Liver (tissue), 9 donors: ENCODE results near the gene UMPS. TPM values are rescaled to one million over a fixed set of nuclear protein-coding genes. Genes with fewer than 3 reads are reported as not detected.

ENCODE experiments used
- DNase-seq: peaks from one replicate; pipeline ENCODE4 v3.0.0-alpha.2; 2017; ENCODE audit warnings: low spot score
- H3K27ac ChIP-seq, 2 donors: one replicate each; pipeline ENCODE4 v1.7.0; 2013; ENCODE audit warnings: inconsistent platforms in 2 of 2, low read length in 2 of 2, control low read depth in 1 of 2, low read depth in 1 of 2, mild to moderate bottlenecking in 1 of 2
- H3K27me3 ChIP-seq, 4 donors: one replicate each; pipeline versions ENCODE4 v1.6.1 to v1.7.0; 2013; ENCODE audit warnings: low read length in 3 of 4, inconsistent platforms in 1 of 4, mild to moderate bottlenecking in 1 of 4, moderate library complexity in 1 of 4; ENCODE audit not compliant: control insufficient read depth in 4 of 4, insufficient read depth in 4 of 4
- H3K36me3 ChIP-seq, 4 donors: one replicate each; pipeline versions ENCODE4 v1.6.1 to v1.7.0; 2013; ENCODE audit warnings: low read length in 3 of 4, mild to moderate bottlenecking in 3 of 4, low read depth in 1 of 4, moderate library complexity in 1 of 4; ENCODE audit not compliant: control insufficient read depth in 4 of 4, insufficient read depth in 3 of 4
- H3K4me1 ChIP-seq, 4 donors: one replicate each; pipeline versions ENCODE4 v1.6.1 to v1.7.0; 2013; ENCODE audit warnings: low read length in 3 of 4, mild to moderate bottlenecking in 3 of 4, moderate library complexity in 1 of 4; ENCODE audit not compliant: control insufficient read depth in 4 of 4, insufficient read depth in 4 of 4
- H3K4me3 ChIP-seq, 3 donors: one replicate each; pipeline versions ENCODE4 v1.6.1 to v1.7.0; 2013; ENCODE audit warnings: low read length in 3 of 3, control low read depth in 1 of 3, low read depth in 1 of 3, mild to moderate bottlenecking in 1 of 3
- H3K9ac ChIP-seq, 2 donors: one replicate each; pipeline ENCODE4 v1.7.0; 2013; ENCODE audit warnings: low read length in 2 of 2, mild to moderate bottlenecking in 2 of 2, moderate library complexity in 2 of 2, control low read depth in 1 of 2, low read depth in 1 of 2
- H3K9me3 ChIP-seq, 4 donors: one replicate each; pipeline versions ENCODE4 v1.6.1 to v1.7.0; 2013; ENCODE audit warnings: low read length in 3 of 4; ENCODE audit not compliant: control insufficient read depth in 4 of 4
- FOXA1 ChIP-seq: IDR thresholded peaks from 2 replicates; pipeline ENCODE4 v1.6.1; 2016; ENCODE audit warnings: antibody characterized with exemption
- FOXA2 ChIP-seq: IDR thresholded peaks from 2 replicates; pipeline ENCODE4 v1.6.1; 2016; ENCODE audit warnings: antibody characterized with exemption
- JUND ChIP-seq, 2 donors: IDR thresholded peaks; 2 replicates each; pipeline ENCODE4 v1.6.1; 2016; ENCODE audit warnings: antibody characterized with exemption in 2 of 2
- NR2F2 ChIP-seq: IDR thresholded peaks from 2 replicates; pipeline ENCODE4 v1.6.1; 2016; ENCODE audit warnings: antibody characterized with exemption
- RAD21 ChIP-seq, 2 donors: IDR thresholded peaks; 2 replicates each; pipeline ENCODE4 v1.6.1; 2016; ENCODE audit warnings: antibody characterized with exemption in 2 of 2, mild to moderate bottlenecking in 2 of 2
- SP1 ChIP-seq: IDR thresholded peaks from 2 replicates; pipeline ENCODE4 v1.6.1; 2018; ENCODE audit warnings: antibody characterized with exemption, mild to moderate bottlenecking
- TAF1 ChIP-seq: conservative IDR thresholded peaks from 2 replicates; pipeline ENCODE4 v1.6.1; 2016; ENCODE audit warnings: antibody characterized with exemption, mild to moderate bottlenecking
- WGBS: extraction: QIAGEN DNeasy Blood & Tissue Kit; methylation state at CpG from one replicate; pipeline ENCODE4 v1.1.7; 2013; 5-methylcytosine and 5-hydroxymethylcytosine counted together
- polyA plus RNA-seq, 2 donors: library from polyadenylated mRNA; stranded (reverse) in 1 of 2; unstranded in 1 of 2; fragments of 200-250 nt in 1 of 2; fragments of >200 nt in 1 of 2; fragmentation: Nextera tagmentation in 1 of 2; extraction: Ambion mirVana in 1 of 2; gene quantifications; one replicate each; pipeline versions ENCODE4 v1.2.1 to v1.2.3, GENCODE V29; 2013 to 2015
- total RNA-seq, 2 donors: library from RNA; depleted of rRNA; stranded (reverse); fragments of >200 nt; gene quantifications; one replicate each; pipeline ENCODE4 v1.2.3, GENCODE V29; 2014
- TF ChIP-seq, protein P1 (sequence below): IDR thresholded peaks from 2 replicates; pipeline ENCODE4 v1.6.1; 2016; ENCODE audit warnings: antibody characterized with exemption
- TF ChIP-seq, protein P2 (sequence below): fragments of 150-350 bp; IDR thresholded peaks from 2 replicates; pipeline ENCODE4 v1.5.1; 2017; ENCODE audit warnings: improper control_type of control experiment, low read depth, low read length; ENCODE audit not compliant: missing input control
- TF ChIP-seq, protein P3 (sequence below): IDR thresholded peaks from 2 replicates; pipeline ENCODE4 v1.6.1; 2016; ENCODE audit warnings: antibody characterized with exemption
- TF ChIP-seq, protein P4 (sequence below): IDR thresholded peaks from 2 replicates; pipeline ENCODE4 v1.6.1; 2016; ENCODE audit warnings: antibody characterized with exemption, mild to moderate bottlenecking
- TF ChIP-seq, protein P5 (sequence below): IDR thresholded peaks from 2 replicates; pipeline ENCODE4 v1.6.1; 2016; ENCODE audit warnings: antibody characterized with exemption
- donor health status: healthy.
- donor health status: healthy.
- donor health status: healthy.
- donor health status: healthy.
- donor health status: healthy.

UMPS gene
- total and polyA plus RNA-seq, 4 donors: 21.3 to 39.4 (median 26.0) TPM

DNA sequence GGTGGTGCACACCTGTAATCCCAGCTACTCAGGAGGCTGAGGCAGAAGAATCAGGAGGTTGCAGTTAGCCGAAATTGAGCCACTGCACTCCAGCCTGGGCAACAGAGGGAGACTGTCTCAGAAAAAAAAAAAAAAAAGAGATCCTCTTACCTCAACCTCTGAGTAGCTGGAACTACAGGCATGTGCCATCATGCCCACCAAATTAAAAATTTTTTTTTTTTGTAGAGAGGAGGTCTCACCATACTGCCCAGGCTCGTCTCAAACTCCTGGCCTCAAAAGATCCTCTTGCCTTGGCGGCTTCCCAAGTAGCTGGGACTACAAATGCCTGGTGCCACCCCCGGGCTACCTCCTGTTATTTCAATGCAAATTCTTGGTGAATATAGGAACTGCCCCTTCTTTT, 1.5 kb downstream of the UMPS start:
- no peak for DNase-seq
- Histone ChIP-seq H3K4me3 (no peak overlapping the region), H3K9ac (no peak overlapping the region), H3K27me3 (no peaks in the 10 kb centered on the region), H3K4me1 (peaks cover 5 to 26% (median 17%) of the 10 kb centered on the region in 4 donors), H3K36me3 (peaks cover 0 to 10% (median 6%) of the 10 kb centered on the region in 4 donors), H3K9me3 (no peaks in the 10 kb centered on the region), H3K27ac (no peak overlapping the region)
- WGBS: 89% methylated on average over 4 of the region's 4 CpGs
- no peak for TF ChIP-seq NR2F2

DNA sequence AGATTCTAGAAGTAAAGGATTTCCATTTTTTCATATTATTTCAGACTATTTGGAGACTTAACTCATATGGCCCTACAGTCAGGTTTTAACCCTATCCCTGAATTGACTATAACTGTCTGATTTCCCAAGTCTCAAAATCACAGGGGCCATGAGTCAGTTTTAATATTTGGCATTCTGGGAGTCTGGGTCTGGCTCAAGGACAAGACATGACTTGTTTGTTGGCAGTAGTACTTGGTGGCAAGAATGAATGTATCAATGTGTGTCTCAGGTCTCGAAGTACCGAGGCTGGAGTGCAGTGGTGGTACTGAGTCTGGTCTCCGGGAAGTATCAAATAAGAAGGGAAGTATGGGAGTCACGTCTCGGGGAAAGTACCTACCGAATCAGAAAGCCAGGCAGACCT, 10.8 kb downstream of the UMPS start:
- Histone ChIP-seq H3K4me1 (no peaks in the 10 kb centered on the region), H3K9ac (no peak overlapping the region), H3K27me3 (no peaks in the 10 kb centered on the region), H3K27ac (no peak overlapping the region), H3K9me3 (no peaks in the 10 kb centered on the region), H3K4me3 (no peak overlapping the region), H3K36me3 (peaks cover 14 to 77% (median 61%) of the 10 kb centered on the region in 4 donors)
- no peak for DNase-seq
- TF ChIP-seq, protein P1, sequence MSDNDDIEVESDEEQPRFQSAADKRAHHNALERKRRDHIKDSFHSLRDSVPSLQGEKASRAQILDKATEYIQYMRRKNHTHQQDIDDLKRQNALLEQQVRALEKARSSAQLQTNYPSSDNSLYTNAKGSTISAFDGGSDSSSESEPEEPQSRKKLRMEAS: no peak
- TF ChIP-seq, protein P2, sequence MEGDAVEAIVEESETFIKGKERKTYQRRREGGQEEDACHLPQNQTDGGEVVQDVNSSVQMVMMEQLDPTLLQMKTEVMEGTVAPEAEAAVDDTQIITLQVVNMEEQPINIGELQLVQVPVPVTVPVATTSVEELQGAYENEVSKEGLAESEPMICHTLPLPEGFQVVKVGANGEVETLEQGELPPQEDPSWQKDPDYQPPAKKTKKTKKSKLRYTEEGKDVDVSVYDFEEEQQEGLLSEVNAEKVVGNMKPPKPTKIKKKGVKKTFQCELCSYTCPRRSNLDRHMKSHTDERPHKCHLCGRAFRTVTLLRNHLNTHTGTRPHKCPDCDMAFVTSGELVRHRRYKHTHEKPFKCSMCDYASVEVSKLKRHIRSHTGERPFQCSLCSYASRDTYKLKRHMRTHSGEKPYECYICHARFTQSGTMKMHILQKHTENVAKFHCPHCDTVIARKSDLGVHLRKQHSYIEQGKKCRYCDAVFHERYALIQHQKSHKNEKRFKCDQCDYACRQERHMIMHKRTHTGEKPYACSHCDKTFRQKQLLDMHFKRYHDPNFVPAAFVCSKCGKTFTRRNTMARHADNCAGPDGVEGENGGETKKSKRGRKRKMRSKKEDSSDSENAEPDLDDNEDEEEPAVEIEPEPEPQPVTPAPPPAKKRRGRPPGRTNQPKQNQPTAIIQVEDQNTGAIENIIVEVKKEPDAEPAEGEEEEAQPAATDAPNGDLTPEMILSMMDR: no peak
- TF ChIP-seq, protein P3, sequence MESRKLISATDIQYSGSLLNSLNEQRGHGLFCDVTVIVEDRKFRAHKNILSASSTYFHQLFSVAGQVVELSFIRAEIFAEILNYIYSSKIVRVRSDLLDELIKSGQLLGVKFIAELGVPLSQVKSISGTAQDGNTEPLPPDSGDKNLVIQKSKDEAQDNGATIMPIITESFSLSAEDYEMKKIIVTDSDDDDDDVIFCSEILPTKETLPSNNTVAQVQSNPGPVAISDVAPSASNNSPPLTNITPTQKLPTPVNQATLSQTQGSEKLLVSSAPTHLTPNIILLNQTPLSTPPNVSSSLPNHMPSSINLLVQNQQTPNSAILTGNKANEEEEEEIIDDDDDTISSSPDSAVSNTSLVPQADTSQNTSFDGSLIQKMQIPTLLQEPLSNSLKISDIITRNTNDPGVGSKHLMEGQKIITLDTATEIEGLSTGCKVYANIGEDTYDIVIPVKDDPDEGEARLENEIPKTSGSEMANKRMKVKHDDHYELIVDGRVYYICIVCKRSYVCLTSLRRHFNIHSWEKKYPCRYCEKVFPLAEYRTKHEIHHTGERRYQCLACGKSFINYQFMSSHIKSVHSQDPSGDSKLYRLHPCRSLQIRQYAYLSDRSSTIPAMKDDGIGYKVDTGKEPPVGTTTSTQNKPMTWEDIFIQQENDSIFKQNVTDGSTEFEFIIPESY: no peak
- TF ChIP-seq RAD21 (IDR thresholded peaks at IDR 0.05) (no peak), JUND (IDR thresholded peaks at IDR 0.05) (no peak), NR2F2 (no peak), TAF1 (no peak), SP1 (no peak)
- TF ChIP-seq, protein P4, sequence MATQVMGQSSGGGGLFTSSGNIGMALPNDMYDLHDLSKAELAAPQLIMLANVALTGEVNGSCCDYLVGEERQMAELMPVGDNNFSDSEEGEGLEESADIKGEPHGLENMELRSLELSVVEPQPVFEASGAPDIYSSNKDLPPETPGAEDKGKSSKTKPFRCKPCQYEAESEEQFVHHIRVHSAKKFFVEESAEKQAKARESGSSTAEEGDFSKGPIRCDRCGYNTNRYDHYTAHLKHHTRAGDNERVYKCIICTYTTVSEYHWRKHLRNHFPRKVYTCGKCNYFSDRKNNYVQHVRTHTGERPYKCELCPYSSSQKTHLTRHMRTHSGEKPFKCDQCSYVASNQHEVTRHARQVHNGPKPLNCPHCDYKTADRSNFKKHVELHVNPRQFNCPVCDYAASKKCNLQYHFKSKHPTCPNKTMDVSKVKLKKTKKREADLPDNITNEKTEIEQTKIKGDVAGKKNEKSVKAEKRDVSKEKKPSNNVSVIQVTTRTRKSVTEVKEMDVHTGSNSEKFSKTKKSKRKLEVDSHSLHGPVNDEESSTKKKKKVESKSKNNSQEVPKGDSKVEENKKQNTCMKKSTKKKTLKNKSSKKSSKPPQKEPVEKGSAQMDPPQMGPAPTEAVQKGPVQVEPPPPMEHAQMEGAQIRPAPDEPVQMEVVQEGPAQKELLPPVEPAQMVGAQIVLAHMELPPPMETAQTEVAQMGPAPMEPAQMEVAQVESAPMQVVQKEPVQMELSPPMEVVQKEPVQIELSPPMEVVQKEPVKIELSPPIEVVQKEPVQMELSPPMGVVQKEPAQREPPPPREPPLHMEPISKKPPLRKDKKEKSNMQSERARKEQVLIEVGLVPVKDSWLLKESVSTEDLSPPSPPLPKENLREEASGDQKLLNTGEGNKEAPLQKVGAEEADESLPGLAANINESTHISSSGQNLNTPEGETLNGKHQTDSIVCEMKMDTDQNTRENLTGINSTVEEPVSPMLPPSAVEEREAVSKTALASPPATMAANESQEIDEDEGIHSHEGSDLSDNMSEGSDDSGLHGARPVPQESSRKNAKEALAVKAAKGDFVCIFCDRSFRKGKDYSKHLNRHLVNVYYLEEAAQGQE: no peak
- TF ChIP-seq, protein P5, sequence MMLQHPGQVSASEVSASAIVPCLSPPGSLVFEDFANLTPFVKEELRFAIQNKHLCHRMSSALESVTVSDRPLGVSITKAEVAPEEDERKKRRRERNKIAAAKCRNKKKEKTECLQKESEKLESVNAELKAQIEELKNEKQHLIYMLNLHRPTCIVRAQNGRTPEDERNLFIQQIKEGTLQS: no peak
- 97% methylated on average over 6 of the region's 6 CpGs for WGBS

DNA sequence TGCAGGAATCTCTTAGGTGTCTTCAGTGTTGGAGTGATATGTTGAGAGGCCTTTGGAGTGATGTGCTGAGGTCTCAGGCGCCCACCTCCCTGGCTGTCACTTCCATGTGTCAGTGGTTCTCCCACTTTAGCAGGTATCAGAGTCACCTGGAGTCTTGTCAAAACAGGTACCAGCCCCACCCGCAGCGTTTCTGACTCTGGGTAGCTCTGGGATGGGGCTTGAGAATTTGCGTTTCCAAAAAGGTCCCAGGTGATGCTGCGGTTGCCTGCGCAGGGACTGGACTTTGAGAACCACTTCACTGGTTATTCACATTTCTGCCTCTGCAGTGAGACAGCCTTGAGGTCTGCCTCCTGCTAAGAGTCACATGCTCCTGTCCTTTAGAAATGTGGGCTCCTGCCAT, 15.5 kb downstream of the UMPS start:
- 97% methylated on average over 6 of the region's 6 CpGs for WGBS
- no peak overlapping the region for H3K27ac ChIP-seq
- no peaks in the 10 kb centered on the region for H3K4me1 ChIP-seq
- H3K4me3 ChIP-seq: no peak overlapping the region
- H3K9me3 ChIP-seq: no peaks in the 10 kb centered on the region
- peaks cover 8 to 49% (median 43%) of the 10 kb centered on the region in 4 donors for H3K36me3 ChIP-seq
- DNase-seq: no peak
- H3K9ac ChIP-seq: no peak overlapping the region
- no peaks in the 10 kb centered on the region for H3K27me3 ChIP-seq
- no peak for TF ChIP-seq FOXA2
- TF ChIP-seq, protein P3: no peak
- no peak for TF ChIP-seq FOXA1
- TF ChIP-seq, protein P1: no peak
- TF ChIP-seq, protein P2: no peak
